ENCODE data around the gene UST.
"Not testable (repeated sequence)": the region's sequence is repeated elsewhere in the genome, so short reads cannot be mapped to it uniquely, and the experiment has no call there.

The UST gene

DNA sequence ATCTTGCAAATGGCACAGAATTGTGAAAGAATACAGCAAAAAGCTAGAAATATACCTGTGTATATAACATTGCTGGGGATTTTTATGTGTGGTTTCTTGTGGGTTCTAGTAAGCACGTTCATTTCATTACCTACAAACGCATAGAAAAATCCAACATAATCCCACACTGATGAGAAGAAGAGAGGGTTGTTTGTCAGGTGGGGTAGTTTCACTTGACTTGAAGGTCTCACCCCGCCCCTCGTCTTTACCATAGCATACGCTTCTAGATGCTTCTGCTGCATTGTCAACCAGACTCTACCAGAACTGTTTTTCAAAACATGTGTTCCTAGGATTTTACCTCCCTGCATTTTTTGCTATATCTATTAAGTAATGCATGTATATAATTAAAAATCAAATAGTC is 286.6 kb downstream of the UST start:
- DNase-seq: no peak
- TF ChIP-seq POLR2A (IDR thresholded peaks at IDR 0.05; ENCODE audit: low read length) (no peak), GATA1 (IDR thresholded peaks at IDR 0.05; ENCODE audit: low read depth, low read length) (no peak)

DNA sequence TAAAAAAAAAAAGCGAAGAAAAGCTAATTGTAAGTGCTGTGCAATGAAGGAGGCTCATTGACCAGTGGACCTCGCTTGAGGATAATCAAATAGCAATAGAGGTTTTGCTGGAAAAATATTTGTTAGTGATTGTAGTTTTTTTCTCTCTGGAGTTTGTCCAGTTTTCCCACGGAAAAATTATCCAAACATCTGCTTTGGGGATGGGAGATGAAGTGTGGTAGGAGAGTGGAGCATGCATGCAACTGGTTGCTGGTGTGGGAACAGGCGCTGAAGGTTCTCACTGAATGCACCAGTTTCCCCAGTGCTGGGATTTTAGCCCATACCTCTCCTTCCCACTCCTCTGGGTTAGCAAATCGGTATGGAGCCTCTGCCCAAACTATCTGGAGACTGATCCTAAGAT is 288.9 kb downstream of the UST start:
- DNase-seq: no peak
- TF ChIP-seq GATA1 (IDR thresholded peaks at IDR 0.05; ENCODE audit: low read depth, low read length) (no peak), POLR2A (IDR thresholded peaks at IDR 0.05; ENCODE audit: low read length) (no peak)

DNA sequence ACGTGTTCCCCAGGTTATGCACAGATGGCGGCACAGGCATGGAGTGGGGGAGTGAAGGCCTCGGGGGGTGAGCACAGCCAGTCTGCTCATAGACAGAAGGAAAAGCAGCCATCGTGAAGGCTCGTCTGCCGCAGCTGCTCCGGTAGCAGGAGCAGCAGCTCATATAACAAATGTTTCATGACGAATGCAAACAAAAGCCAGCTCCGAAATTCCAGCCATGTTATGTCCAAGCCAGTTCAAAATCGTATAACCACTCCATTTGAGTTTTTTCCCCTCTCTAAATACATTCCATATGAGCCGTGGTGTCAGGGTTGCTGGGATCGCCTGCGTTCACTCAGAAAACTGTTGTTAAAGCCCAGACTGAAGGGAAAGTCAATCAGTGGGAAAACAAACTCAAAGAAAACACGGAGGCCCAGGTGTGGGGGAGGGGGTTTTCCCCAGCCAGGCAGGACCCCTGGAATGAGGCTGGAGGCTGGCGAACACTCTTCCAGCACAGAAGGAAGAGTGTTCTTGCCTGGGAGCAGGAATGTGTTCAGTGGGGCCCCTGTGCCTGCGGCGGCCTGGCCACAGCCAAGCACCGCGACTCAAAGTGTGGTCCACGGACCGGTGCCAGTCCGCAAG is 290.3 kb downstream of the UST start:
- DNase-seq: no peak
- no peak for TF ChIP-seq POLR2A (IDR thresholded peaks at IDR 0.05; ENCODE audit: low read length)
- no peak for TF ChIP-seq GATA1 (IDR thresholded peaks at IDR 0.05; ENCODE audit: low read depth, low read length)

DNA sequence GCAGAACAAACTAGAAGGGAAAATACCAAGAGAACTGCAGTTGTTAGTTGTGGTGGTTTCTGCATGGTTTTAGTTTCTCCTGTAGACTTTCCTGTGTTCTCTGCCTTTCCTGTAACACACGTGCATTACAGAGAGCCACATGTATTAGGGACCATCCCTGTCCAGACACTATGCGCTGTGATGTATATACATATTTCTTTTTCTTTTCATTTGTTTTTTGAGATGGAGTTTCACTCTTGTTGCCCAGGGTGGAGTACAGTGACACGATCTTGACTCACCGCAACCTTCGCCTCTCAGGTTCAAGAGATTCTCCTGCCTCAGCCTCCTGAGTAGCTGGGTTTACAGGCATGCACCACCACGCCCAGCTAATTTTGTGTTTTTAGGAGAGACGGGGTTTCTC is 292.2 kb downstream of the UST start:
- DNase-seq: not testable (repeated sequence)

DNA sequence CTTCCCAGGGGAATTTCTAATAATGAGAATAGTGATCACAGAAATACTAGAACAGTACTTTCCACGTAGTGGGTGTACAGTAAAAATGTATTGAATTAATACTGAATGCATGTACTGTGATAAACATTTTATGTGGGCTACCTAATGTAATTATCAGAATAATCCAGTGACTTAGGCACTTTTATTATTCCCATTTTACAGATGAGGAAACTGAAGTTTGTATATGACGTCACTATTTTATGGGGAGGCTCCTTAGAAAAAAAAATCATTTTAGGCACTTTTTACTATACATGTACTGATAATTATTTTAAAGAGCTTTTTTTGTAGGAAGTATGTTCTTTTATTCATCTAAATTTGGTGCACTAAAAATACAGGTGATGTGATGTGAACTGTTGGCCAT is 295.1 kb downstream of the UST start:
- no peak for DNase-seq
- no peak for TF ChIP-seq GATA1 (IDR thresholded peaks at IDR 0.05; ENCODE audit: low read depth, low read length)
- TF ChIP-seq POLR2A (IDR thresholded peaks at IDR 0.05; ENCODE audit: low read length): no peak

DNA sequence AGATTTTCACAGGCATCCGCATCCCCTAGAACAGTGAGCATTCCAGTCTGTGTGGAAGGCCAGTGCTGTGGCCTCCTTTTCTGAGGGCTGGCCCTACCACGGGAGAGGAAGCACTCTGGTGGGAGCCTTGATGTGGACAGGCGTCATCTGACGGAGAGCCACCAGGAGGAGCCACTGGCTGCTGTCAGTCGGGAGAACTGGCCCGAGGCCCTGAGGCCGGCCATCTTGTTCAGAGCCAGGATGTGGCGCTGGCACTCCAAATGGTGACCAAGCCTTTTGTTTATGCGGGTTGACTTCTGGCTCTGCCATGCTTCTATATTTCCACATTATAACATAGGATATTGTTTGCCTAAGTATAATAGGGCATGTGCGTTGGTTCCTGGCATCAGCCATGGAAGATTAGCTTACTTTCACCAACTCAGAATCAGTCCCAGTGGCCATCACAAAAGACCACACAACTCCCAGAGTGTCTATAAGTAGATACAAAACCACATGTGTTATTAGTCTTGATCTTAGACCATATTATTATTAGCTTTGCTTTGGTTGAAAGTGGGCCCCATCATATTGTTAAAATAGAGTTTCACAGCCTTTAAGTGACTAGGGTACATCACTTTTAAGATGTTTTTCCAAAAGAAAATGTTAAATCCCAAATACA is 296.8 kb downstream of the UST start:
- DNase-seq: peak; percentile 55 to 63
- no peak for TF ChIP-seq POLR2A (IDR thresholded peaks at IDR 0.05; ENCODE audit: low read length)
- TF ChIP-seq GATA1 (IDR thresholded peaks at IDR 0.05; ENCODE audit: low read depth, low read length): no peak

DNA sequence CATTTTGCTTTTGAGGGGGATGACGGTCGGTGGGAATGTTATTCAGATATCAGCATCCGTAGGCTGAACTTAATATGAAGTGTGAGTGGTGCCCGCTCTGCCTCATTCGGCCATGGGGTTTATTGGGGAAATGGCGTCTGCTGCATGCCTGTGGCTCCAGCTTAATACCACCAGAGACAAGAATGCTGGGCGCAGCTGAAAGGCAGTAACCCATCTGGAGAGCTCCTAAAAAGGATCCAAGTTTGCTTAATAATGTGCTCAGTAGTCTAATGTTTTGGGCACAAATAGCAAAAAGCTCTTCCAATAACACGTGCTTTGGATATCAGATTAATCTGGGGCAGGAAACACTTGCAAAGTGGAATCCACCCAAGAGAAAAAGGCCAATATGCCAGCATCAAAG is 297.7 kb downstream of the UST start:
- no peak for TF ChIP-seq POLR2A (IDR thresholded peaks at IDR 0.05; ENCODE audit: low read length)
- no peak for TF ChIP-seq GATA1 (IDR thresholded peaks at IDR 0.05; ENCODE audit: low read depth, low read length)
- DNase-seq: no peak

DNA sequence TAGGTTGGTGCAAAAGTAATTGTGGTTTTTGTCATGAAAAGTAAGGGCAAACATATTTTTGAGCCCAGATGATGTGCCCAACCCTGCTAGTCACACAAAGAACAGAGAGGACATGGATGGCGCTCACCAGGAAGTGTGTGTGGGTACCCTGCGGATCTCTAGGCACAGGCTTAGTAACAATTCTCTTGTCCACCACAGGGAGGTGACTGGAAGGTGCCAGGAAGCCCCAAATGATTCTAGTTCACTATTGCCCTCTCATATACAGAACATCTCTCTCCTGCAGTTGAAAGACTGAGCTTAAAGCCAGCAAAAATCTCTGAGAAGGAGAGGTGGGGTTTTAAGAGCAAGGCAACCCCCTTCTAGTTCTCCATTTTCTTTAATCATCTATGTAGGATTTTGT is 298.6 kb downstream of the UST start:
- no peak for TF ChIP-seq GATA1 (IDR thresholded peaks at IDR 0.05; ENCODE audit: low read depth, low read length)
- no peak for TF ChIP-seq POLR2A (IDR thresholded peaks at IDR 0.05; ENCODE audit: low read length)
- DNase-seq: no peak

DNA sequence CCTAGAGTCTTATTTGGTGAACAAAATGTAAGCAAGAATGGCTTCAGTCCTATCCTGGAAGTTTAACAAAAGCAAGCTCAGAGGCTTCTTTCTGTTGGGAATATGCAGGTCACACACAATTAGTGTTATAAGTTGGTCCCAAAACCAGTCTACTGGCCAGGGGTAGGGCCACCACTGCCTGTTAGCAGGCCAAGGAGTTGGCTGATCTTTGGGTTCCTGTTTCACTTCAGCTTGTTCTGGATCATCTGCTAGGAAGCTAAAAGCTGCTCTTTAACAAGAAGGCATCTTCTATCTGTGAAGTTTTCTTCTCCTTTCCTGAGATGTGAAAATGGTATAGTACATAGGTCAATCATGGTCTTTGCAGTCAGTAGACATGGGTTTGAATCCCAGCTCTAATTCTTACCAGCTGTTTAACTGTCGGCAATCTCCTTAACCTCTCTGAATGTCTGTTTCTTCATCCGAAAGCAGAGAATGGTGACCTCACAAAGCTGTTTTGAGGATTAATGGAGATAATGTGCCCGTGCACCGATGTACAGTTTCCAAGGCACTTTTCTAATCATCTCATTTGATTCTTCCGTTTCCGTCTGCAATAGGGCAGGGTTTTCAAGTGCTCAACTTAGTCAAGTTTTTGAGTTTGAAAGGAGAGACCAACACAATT is 299.5 kb downstream of the UST start:
- no peak for DNase-seq
- no peak for TF ChIP-seq POLR2A (IDR thresholded peaks at IDR 0.05; ENCODE audit: low read length)
- no peak for TF ChIP-seq GATA1 (IDR thresholded peaks at IDR 0.05; ENCODE audit: low read depth, low read length)

DNA sequence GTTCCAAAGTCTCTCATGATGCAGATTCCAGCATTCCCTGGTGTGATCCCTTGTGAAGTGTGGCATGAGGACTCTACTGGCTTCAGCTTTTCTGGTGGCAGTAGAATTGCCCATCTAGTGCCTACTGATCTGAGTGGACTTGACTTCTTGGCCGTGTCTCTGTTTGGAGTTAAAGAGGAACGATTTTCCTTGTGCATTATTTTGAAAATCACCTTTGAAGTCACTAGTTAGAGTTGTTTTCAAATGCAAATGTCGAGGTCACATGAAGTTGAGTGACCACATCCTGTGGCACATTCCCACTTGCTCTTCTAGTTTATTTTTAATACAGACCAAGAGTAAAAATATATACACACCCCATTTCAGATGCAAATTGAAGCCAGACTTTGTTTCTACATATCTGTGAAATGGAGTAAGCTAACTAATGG is 300.0 kb downstream of the UST start:
- TF ChIP-seq GATA1 (IDR thresholded peaks at IDR 0.05; ENCODE audit: low read depth, low read length) (no peak), POLR2A (IDR thresholded peaks at IDR 0.05; ENCODE audit: low read length) (no peak)
- no peak for DNase-seq

DNA sequence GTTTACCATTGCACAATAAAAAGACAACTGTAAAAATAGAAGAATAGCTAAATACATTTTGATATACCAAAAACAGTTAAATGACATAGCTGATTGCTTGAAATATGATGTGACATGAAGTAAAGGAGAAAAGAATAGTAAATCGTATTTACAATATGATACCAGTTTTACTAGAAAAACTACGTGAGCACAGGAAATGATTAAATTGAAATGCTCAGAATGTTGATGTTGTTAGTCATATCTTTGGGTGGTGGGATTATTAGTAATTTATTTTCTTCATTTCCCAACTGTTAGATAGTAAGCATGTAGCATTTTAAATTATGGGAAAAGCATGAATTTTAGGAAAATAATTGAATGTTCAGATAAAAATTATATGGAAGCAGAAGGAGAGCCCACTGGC is 302.4 kb downstream of the UST start:
- TF ChIP-seq POLR2A (IDR thresholded peaks at IDR 0.05; ENCODE audit: low read length) (no peak), GATA1 (IDR thresholded peaks at IDR 0.05; ENCODE audit: low read depth, low read length) (no peak)
- no peak for DNase-seq

DNA sequence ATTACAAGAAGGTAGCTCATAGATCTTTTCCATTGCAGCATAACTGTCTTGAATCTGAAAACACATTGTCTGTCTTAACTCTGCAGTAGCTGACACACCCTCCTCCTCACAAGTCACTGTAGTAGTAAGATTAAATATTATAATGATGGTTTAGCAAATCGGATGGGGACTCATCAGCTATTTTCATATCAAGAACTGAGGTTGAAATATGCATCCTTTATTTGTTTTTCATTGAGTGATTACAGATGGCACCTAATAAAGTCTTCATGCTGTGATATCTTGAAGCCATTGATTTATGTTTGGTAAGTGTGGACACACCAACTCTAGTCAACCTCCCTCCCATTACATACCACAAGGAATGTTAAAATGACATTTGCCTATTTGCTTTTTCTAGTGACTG is 303.3 kb downstream of the UST start:
- DNase-seq: no peak
- TF ChIP-seq GATA1 (IDR thresholded peaks at IDR 0.05; ENCODE audit: low read depth, low read length) (no peak), POLR2A (IDR thresholded peaks at IDR 0.05; ENCODE audit: low read length) (no peak)

DNA sequence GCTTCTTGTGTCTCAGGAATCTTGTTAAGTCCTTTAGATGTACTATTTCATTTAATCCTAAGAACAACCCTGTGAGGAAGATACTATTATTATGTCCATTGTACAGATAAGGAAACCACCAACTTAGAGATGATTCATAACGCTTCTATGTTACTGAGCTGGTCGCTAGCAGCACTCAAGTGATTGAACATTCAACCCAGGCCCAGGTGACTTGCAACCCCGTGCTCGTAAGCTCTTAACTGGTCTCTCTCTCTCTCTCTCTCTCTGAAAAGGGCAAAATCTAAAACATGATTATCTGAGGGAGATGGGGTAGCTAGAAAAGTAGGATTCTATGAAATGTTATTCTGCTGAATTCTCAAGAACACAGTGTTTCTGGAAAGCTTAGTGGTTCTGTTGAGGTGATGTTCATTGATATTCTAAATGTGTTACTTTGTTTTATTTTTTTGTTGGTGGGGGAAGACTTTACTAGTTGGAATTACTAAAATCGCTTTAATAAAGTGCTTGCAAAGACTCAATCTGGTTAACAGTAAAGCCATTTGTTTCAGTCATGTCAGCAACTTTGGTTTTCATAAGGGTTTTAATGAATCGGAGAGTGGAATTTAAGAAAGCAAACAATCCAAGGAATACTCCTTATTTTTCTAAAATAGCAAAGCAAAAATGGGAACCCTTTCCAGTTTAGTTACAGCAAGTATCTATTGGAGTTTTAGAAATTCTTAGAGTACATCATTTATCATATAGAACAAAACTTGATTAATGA is 305.7 kb downstream of the UST start:
- TF ChIP-seq GATA1 (IDR thresholded peaks at IDR 0.05; ENCODE audit: low read depth, low read length): no peak
- no peak for TF ChIP-seq POLR2A (IDR thresholded peaks at IDR 0.05; ENCODE audit: low read length)
- DNase-seq: no peak

DNA sequence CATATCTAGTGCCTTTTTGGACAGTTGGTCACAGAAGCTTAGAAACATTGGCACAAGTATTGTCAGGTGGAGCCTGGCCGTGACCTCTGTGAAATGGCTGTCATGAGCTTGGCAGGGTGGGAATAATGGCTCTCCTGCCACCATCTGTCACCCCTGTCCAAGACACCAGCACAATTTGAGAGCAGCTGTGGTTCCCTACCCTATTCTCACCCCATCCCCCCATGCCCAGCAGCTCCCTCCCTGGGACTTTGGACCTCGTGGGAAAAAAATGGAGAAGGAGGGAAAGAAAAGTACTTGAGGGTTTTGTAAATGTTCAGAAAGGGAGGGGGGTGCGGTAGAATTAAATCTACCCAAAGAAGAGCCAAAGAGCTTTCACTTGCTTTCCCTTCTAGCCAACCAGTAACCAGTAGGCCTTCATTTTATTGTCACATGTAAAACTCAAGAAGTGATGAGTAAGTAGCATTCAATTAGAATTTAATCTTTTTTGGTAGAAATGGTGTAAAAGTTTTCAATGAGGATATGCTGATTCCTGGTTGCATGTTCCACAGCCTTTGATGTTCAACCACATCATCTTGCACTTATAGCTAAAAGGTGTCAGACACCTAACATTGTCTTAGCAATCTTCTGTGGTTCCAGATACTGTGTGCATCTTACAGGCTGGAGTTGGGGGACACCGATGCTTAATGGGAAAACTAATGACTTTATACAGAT is 307.2 kb downstream of the UST start:
- TF ChIP-seq POLR2A (IDR thresholded peaks at IDR 0.05; ENCODE audit: low read length): no peak
- no peak for TF ChIP-seq GATA1 (IDR thresholded peaks at IDR 0.05; ENCODE audit: low read depth, low read length)
- DNase-seq: no peak

Data from erythroblast (primary cell).